Measurements from ENCODE around the gene ACOT7.

Gene ACOT7

DNA sequence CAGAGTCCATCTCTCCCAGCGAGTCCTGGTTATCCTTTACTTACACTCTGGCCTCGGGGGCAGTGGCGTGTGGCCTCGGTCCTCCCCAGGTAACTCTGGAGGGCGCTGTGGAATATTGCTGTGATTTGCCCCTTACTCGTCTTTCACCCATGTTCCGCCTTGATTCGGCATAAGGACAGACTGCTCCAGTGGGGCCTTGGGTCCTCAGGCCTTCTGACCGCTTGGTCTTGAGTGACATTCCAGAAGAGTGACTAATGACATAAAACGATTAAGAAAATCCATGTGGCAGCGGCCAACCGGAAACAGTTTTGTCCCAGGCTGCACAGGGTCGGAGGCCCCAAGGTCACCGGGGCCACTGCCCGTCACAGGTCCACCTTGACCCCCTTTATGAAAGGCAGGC, 168.8 kb downstream of the ACOT7 start:
- no peaks in the 10 kb centered on the region for H3K9me2 ChIP-seq (replicated peaks; ENCODE audit: control insufficient read depth, low read length)
- H3K27ac ChIP-seq (ENCODE audit: low read depth, low read length) = no peak overlapping the region
- no peaks in the 10 kb centered on the region for H3K4me1 ChIP-seq (ENCODE audit: control insufficient read depth, low read length)
- H3K36me3 ChIP-seq (ENCODE audit: control insufficient read depth, low read length) = peaks cover 81% of the 10 kb centered on the region
- no peak overlapping the region for H3K4me3 ChIP-seq (ENCODE audit: low read length)
- peaks cover 8% of the 10 kb centered on the region; the same call in 1 of the 2 replicates for H4K20me1 ChIP-seq (ENCODE audit: control insufficient read depth, insufficient read depth, low read depth, low read length)
- peaks cover 30% of the 10 kb centered on the region for H3K79me2 ChIP-seq (ENCODE audit: control insufficient read depth, low read length)
- no peak overlapping the region for H3K4me2 ChIP-seq (ENCODE audit: low read length)
- TF ChIP-seq, protein P1, sequence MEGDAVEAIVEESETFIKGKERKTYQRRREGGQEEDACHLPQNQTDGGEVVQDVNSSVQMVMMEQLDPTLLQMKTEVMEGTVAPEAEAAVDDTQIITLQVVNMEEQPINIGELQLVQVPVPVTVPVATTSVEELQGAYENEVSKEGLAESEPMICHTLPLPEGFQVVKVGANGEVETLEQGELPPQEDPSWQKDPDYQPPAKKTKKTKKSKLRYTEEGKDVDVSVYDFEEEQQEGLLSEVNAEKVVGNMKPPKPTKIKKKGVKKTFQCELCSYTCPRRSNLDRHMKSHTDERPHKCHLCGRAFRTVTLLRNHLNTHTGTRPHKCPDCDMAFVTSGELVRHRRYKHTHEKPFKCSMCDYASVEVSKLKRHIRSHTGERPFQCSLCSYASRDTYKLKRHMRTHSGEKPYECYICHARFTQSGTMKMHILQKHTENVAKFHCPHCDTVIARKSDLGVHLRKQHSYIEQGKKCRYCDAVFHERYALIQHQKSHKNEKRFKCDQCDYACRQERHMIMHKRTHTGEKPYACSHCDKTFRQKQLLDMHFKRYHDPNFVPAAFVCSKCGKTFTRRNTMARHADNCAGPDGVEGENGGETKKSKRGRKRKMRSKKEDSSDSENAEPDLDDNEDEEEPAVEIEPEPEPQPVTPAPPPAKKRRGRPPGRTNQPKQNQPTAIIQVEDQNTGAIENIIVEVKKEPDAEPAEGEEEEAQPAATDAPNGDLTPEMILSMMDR (IDR thresholded peaks at IDR 0.05; ENCODE audit: low read depth, low read length, poor library complexity, severe bottlenecking) = no peak
- TF ChIP-seq EZH2phosphoT487 (IDR thresholded peaks at IDR 0.05; ENCODE audit: borderline replicate concordance, low read length) = no peak
- H3K27me3 ChIP-seq (ENCODE audit: control insufficient read depth, low read length) = no peaks in the 10 kb centered on the region
- H3K9me3 ChIP-seq (ENCODE audit: control insufficient read depth, insufficient read depth, low read length) = no peaks in the 10 kb centered on the region
- no peaks in the 10 kb centered on the region; the same call in 1 of the 2 replicates for H3F3A ChIP-seq (ENCODE audit: control insufficient read depth, insufficient read depth)

DNA sequence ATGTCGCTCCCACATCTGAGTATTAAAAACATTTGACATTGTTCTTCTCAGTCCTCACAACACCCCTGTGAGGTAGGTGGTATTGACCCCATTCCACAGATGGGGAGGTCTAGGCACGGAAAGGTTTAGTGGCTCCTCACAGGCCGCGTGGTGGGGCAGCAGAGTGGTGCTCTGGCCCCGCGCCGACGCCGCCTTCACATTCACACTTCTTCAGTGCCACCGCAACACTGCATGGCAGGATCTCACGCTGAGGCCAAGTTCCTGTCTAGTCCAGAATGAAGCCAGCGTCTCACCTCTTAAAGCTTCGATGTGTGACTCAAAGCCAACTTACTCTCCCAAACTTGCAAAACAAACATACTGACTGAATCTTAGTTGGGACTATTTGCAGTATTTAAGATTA, 169.9 kb downstream of the ACOT7 start:
- Histone ChIP-seq H3K27me3 (ENCODE audit: control insufficient read depth, low read length) (no peaks in the 10 kb centered on the region), H3K4me1 (ENCODE audit: control insufficient read depth, low read length) (no peaks in the 10 kb centered on the region), H3K79me2 (ENCODE audit: control insufficient read depth, low read length) (peaks cover 25% of the 10 kb centered on the region), H3K4me3 (ENCODE audit: low read length) (no peak overlapping the region), H3K9me2 (replicated peaks; ENCODE audit: control insufficient read depth, low read length) (no peaks in the 10 kb centered on the region), H3K27ac (ENCODE audit: low read depth, low read length) (no peak overlapping the region), H3K36me3 (ENCODE audit: control insufficient read depth, low read length) (peaks cover 74% of the 10 kb centered on the region), H3K4me2 (ENCODE audit: low read length) (no peak overlapping the region), H3K9me3 (ENCODE audit: control insufficient read depth, insufficient read depth, low read length) (no peaks in the 10 kb centered on the region), H3F3A (ENCODE audit: control insufficient read depth, insufficient read depth) (no peaks in the 10 kb centered on the region; the same call in 1 of the 2 replicates), H4K20me1 (ENCODE audit: control insufficient read depth, insufficient read depth, low read depth, low read length) (peaks cover 8% of the 10 kb centered on the region; the same call in 1 of the 2 replicates)
- TF ChIP-seq, protein P1 (IDR thresholded peaks at IDR 0.05; ENCODE audit: low read depth, low read length, poor library complexity, severe bottlenecking) = no peak

DNA sequence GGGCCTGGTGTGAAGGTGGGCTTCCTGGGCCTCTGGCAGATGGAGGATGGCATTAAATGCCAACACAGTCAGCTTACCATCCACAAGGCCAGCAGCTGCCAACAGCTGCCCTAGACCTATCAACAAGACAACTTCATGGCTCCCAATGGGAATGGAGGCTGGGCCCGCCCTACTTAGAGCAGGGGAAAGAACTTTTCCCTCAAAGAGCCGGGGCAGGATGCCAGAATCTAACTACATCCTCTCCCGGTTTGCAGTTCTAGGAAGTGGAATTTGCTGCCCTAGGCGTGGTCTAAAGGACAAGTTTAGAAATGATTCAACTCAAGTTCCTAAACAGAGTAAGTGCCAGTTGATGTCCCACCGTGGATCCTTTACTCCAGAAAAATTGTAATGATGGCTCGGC, 170.9 kb downstream of the ACOT7 start:
- Histone ChIP-seq H3K9me2 (replicated peaks; ENCODE audit: control insufficient read depth, low read length) (no peaks in the 10 kb centered on the region), H3K4me1 (ENCODE audit: control insufficient read depth, low read length) (no peaks in the 10 kb centered on the region), H3K27me3 (ENCODE audit: control insufficient read depth, low read length) (no peaks in the 10 kb centered on the region), H3K36me3 (ENCODE audit: control insufficient read depth, low read length) (peaks cover 69% of the 10 kb centered on the region), H3K9me3 (ENCODE audit: control insufficient read depth, insufficient read depth, low read length) (no peaks in the 10 kb centered on the region), H3K79me2 (ENCODE audit: control insufficient read depth, low read length) (peaks cover 22% of the 10 kb centered on the region), H3K4me2 (ENCODE audit: low read length) (no peak overlapping the region), H3F3A (ENCODE audit: control insufficient read depth, insufficient read depth) (no peaks in the 10 kb centered on the region; the same call in 1 of the 2 replicates), H3K27ac (ENCODE audit: low read depth, low read length) (no peak overlapping the region), H3K4me3 (ENCODE audit: low read length) (no peak overlapping the region), H4K20me1 (ENCODE audit: control insufficient read depth, insufficient read depth, low read depth, low read length) (peaks cover 8% of the 10 kb centered on the region; the same call in 1 of the 2 replicates)
- no peak for TF ChIP-seq EZH2phosphoT487 (IDR thresholded peaks at IDR 0.05; ENCODE audit: borderline replicate concordance, low read length)
- TF ChIP-seq, protein P1 (IDR thresholded peaks at IDR 0.05; ENCODE audit: low read depth, low read length, poor library complexity, severe bottlenecking) = no peak
